Renal cortex interstitium (tissue), 11 donors: ENCODE results near the gene NDFIP1. TPM values are rescaled to one million over a fixed set of nuclear protein-coding genes. Genes with fewer than 3 reads are reported as not detected.

Experiments used
- DNase-seq, 11 donors: peaks; one replicate each; pipeline ENCODE4 v3.0.0-alpha.2; 2013; ENCODE audit warnings: low read depth in 9 of 11, low spot score in 4 of 11; ENCODE audit errors: extremely low read depth in 1 of 11
- polyA plus RNA-seq, 3 donors: library from polyadenylated mRNA; unstranded; fragments of 120-200 nt; gene quantifications; one replicate each; pipeline ENCODE4 v1.2.1, GENCODE V29; 2013; ENCODE audit not compliant: insufficient read length in 3 of 3

Gene NDFIP1
- polyA plus RNA-seq, 3 donors: 121 to 142 (median 123) TPM

- DNase-seq: peak in 6 of 11 donors; percentile 18 to 47 (median 34)
These were observed 909 bp downstream of the NDFIP1 start for GRCh38 chr5:142109331-142110045.

GRCh38 chr5:142110046-142110531, 1.5 kb downstream of the NDFIP1 start:
- no peak for DNase-seq

GRCh38 chr5:142110988-142111687, 2.6 kb downstream of the NDFIP1 start:
- no peak for DNase-seq

GRCh38 chr5:142114687-142115086, 6.1 kb downstream of the NDFIP1 start:
- DNase-seq: no peak

- DNase-seq: no peak
These were observed 7.5 kb downstream of the NDFIP1 start for GRCh38 chr5:142115937-142116614.

- DNase-seq: no peak
These were observed 9.1 kb downstream of the NDFIP1 start for GRCh38 chr5:142117579-142118151.

- no peak for DNase-seq
These were observed 9.6 kb downstream of the NDFIP1 start for GRCh38 chr5:142118155-142118686.

GRCh38 chr5:142119051-142119625, 10.6 kb downstream of the NDFIP1 start:
- no peak for DNase-seq

GRCh38 chr5:142120247-142120935, 11.8 kb downstream of the NDFIP1 start:
- no peak for DNase-seq

GRCh38 chr5:142122121-142122520, 13.5 kb downstream of the NDFIP1 start:
- DNase-seq: no peak

- DNase-seq: no peak
These were observed 16.8 kb downstream of the NDFIP1 start for GRCh38 chr5:142125378-142125777.

- no peak for DNase-seq
These were observed 17.4 kb downstream of the NDFIP1 start for GRCh38 chr5:142125963-142126362.

- no peak for DNase-seq
These were observed 20.2 kb downstream of the NDFIP1 start for GRCh38 chr5:142128675-142129208.

- DNase-seq: no peak
These were observed 21.0 kb downstream of the NDFIP1 start for GRCh38 chr5:142129446-142130066.

GRCh38 chr5:142131394-142131793, 22.8 kb downstream of the NDFIP1 start:
- DNase-seq: no peak

GRCh38 chr5:142132916-142133315, 24.3 kb downstream of the NDFIP1 start:
- DNase-seq: no peak

GRCh38 chr5:142133330-142134206, 25.0 kb downstream of the NDFIP1 start:
- DNase-seq: no peak
